Common myeloid progenitor, CD34-positive (primary cell): Measurements from ENCODE around the gene EIF1B. TPM values are rescaled to one million over a fixed set of nuclear protein-coding genes. Genes with fewer than 3 reads are reported as not detected.

Experiments used
- CTCF ChIA-PET: fragments of 350-600 bp; sonication (Branson Sonifier 250); formaldehyde crosslinking; loops from one replicate; lab custom pipeline; 2021; ENCODE audit warnings: antibody characterized with exemption; lab: Charles Lee
- POLR2A ChIA-PET: fragments of 350-600 bp; sonication (Branson Sonifier 250); formaldehyde crosslinking; loops from one replicate; lab custom pipeline; 2021; ENCODE audit warnings: antibody characterized with exemption; lab: Charles Lee
- DNase-seq, 3 donors: peaks; one replicate each; pipeline versions ENCODE4 v3.0.0 to v3.0.0-alpha.2; 2013
- H3K27ac ChIP-seq, 2 experiments: 1 replicate in 1 of 2; 2 replicates in 1 of 2; pipeline ENCODE4 v1.7.0; 2013; ENCODE audit warnings: inconsistent platforms in 2 of 2, low read length in 2 of 2, mild to moderate bottlenecking in 2 of 2, low read depth in 1 of 2, moderate library complexity in 1 of 2; ENCODE audit not compliant: severe bottlenecking in 2 of 2, insufficient read depth in 1 of 2, poor library complexity in 1 of 2
- H3K27me3 ChIP-seq, 5 experiments: replicated peaks in 2 of 5; 1 replicate in 3 of 5; 2 replicates in 2 of 5; pipeline versions ENCODE4 v1.6.1 to v1.7.0; 2013; ENCODE audit warnings: low read length in 4 of 5, mild to moderate bottlenecking in 2 of 5, moderate library complexity in 2 of 5, inconsistent platforms in 1 of 5; ENCODE audit not compliant: insufficient read depth in 5 of 5, control insufficient read depth in 4 of 5
- H3K36me3 ChIP-seq, 4 experiments: 1 replicate in 2 of 4; 2 replicates in 2 of 4; pipeline versions ENCODE4 v1.6.1 to v1.7.0; 2013; ENCODE audit warnings: low read length in 3 of 4, control low read depth in 1 of 4, mild to moderate bottlenecking in 1 of 4; ENCODE audit not compliant: control insufficient read depth in 4 of 4, insufficient read depth in 4 of 4
- H3K4me1 ChIP-seq, 4 experiments: 1 replicate in 3 of 4; 2 replicates in 1 of 4; pipeline versions ENCODE4 v1.6.1 to v1.7.1; 2013; ENCODE audit warnings: low read length in 3 of 4, mild to moderate bottlenecking in 3 of 4, control low read depth in 1 of 4, inconsistent platforms in 1 of 4, moderate library complexity in 1 of 4; ENCODE audit not compliant: control insufficient read depth in 4 of 4, insufficient read depth in 4 of 4; ENCODE audit errors: control extremely low read depth in 1 of 4
- H3K4me3 ChIP-seq, 7 experiments: 1 replicate in 4 of 7; 2 replicates in 3 of 7; pipeline versions ENCODE4 v1.5.1 to v1.7.0; 2013; ENCODE audit warnings: mild to moderate bottlenecking in 7 of 7, low read length in 6 of 7, moderate library complexity in 6 of 7, inconsistent platforms in 2 of 7, low read depth in 2 of 7, control low read depth in 1 of 7; ENCODE audit not compliant: insufficient read depth in 4 of 7, control insufficient read depth in 1 of 7; ENCODE audit errors: extremely low read depth in 1 of 7
- H3K9me3 ChIP-seq, 5 experiments: 1 replicate in 4 of 5; 2 replicates in 1 of 5; pipeline versions ENCODE4 v1.6.1 to v1.7.1; 2013; ENCODE audit warnings: low read length in 4 of 5, mild to moderate bottlenecking in 2 of 5, inconsistent platforms in 1 of 5, low read depth in 1 of 5, moderate library complexity in 1 of 5; ENCODE audit not compliant: control insufficient read depth in 4 of 5, insufficient read depth in 2 of 5; ENCODE audit errors: control extremely low read depth in 1 of 5
- WGBS: methylation state at CpG from one replicate; pipeline ENCODE4 v1.1.5; 2013; ENCODE audit not compliant: insufficient coverage; 5-methylcytosine and 5-hydroxymethylcytosine counted together
- polyA plus RNA-seq: library from polyadenylated mRNA; unstranded; fragments of 120-200 nt; gene quantifications from one replicate; pipeline ENCODE4 v1.2.1, GENCODE V29; 2013

Gene EIF1B
- polyA plus RNA-seq: 134 TPM

DNA sequence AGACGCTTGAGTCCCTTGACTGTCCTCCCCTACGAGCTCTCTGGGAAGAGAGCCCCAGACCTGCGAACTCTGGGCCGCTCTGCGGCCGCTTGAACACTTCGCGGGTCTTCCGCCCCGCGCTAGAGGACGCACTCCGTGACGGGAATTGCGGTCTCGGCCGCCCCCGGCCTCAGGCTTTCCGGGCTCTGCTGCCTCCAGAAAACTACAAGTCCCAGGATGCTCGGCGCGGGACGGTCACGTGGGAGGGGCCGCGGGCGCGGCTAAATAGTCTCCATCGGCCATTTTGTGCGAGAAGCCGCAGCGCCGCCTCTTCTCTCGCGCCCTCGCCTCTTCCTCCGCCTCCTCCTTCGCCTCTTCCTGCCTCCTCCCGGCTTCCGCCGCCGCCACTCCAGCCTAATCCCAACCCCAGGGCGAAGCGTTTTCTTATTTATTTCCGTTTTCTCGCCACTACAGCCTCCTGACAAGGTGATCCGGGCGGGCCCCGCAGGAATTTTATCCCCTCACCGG, at the start of gene EIF1B:
Gene EIF1B, plus strand, starts transcription at position 290 of the 507 bp plus-strand sequence. CDS start 235 bp downstream, outside the sequence.
- peak within 1 kb of the TSS; percentile 96 to 98 for H3K27ac ChIP-seq
- no peaks in the 10 kb centered on the region for H3K27me3 ChIP-seq
- ChIA-PET POLR2A (interaction anchor here (1.0 to 1.8 kb wide), 2 partner anchors 10 to 499 kb away, joined by 3 to 4 read pairs; no protein-coding TSS in a partner anchor), CTCF (interaction anchor here (0.7 to 2.8 kb wide), 8 partner anchors 8 to 123 kb away, joined by 3 to 18 read pairs (median 3); no protein-coding TSS in a partner anchor)
- no peaks in the 10 kb centered on the region for H3K9me3 ChIP-seq
- H3K4me3 ChIP-seq: peak within 1 kb of the TSS; percentile 88 to 100 (median 97)
- H3K4me1 ChIP-seq: peaks cover 6 to 17% (median 10%) of the 10 kb centered on the region in 4 experiments
- whole genome bisulfite sequencing: 0% methylated on average over 44 of the region's 50 CpGs
- H3K36me3 ChIP-seq: peaks cover 10 to 30% (median 22%) of the 10 kb centered on the region in 4 experiments
- DNase-seq: peak; percentile 97 to 99 (median 97)

DNA sequence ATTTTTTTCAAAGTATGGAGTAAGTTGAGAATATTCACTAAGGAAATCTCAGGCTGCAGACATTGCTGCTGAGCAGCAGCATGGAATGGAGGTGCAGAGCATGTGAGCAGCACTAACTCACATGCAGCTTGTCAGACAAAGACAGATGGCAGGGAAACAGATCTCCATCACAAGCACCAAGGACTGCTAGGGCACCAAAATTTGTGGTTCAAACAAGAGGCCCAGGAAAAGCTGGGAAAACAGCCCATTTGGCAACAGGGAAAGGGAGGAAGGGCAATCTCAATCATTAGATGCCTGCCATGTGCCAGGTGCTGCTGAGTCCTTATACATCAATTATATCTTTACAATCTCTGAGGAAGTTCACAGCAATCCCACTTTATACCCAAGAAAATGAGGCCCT, 47.2 kb upstream of the EIF1B start:
- H3K4me1 ChIP-seq: peaks cover 0 to 7% (median 2%) of the 10 kb centered on the region in 4 experiments
- no peak overlapping the region for H3K4me3 ChIP-seq
- H3K27me3 ChIP-seq: no peaks in the 10 kb centered on the region
- CTCF ChIA-PET: no interaction called here
- POLR2A ChIA-PET: no interaction called here
- H3K27ac ChIP-seq: no peak overlapping the region
- H3K36me3 ChIP-seq: no peaks in the 10 kb centered on the region
- DNase-seq: no peak
- H3K9me3 ChIP-seq: peaks cover 0 to 5% (median 0%) of the 10 kb centered on the region in 5 experiments

DNA sequence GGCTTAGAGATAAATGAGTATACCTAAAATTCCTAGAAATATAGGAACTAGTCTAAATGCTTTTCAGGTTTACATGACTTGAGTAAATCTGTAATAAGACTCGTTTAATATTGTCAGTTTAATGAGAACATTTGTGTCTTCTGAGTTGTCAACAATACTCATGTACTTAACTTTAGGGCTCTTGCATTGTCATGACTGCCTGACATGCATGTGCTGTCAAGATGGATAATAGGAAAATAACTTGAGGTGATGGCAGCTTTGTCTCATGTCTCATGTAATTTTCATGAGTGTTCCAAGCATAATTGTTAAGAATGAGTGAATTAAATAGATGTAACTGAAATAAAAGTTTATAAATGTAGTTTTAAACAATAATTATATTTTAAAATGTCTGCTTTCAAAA, 45.1 kb upstream of the EIF1B start:
- H3K27me3 ChIP-seq: no peaks in the 10 kb centered on the region
- no peak overlapping the region for H3K27ac ChIP-seq
- POLR2A ChIA-PET: no interaction called here
- CTCF ChIA-PET: interaction anchor here (0.6 kb wide), 1 partner anchor 129 kb away, joined by 3 read pairs; no protein-coding TSS in a partner anchor
- no peak overlapping the region for H3K4me3 ChIP-seq
- H3K9me3 ChIP-seq: peaks cover 0 to 7% (median 0%) of the 10 kb centered on the region in 5 experiments
- WGBS: 100% methylated on average over 1 of the region's 1 CpG
- DNase-seq: no peak
- no peaks in the 10 kb centered on the region for H3K36me3 ChIP-seq
- no peaks in the 10 kb centered on the region for H3K4me1 ChIP-seq

DNA sequence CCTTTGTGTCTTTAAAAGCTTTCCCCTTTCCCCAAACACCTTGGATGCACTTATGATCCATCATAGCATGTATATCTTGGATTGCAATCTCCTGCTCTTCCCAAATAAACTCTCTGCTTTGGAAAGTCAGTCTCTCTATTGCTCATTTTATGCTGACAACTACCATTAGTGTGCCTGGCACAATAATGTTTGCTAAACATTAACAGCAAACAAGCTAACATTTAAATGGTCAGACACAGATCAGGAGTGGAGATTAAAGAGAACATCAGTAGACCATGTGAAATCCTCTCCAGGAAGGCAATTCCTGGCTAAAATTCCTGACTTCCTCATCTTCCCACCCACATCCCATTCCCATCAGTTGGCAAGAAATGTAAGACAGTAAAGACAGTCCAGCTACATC, 44.3 kb upstream of the EIF1B start:
- Histone ChIP-seq H3K27me3 (no peaks in the 10 kb centered on the region), H3K9me3 (peaks cover 0 to 13% (median 0%) of the 10 kb centered on the region in 5 experiments), H3K27ac (no peak overlapping the region), H3K4me1 (no peaks in the 10 kb centered on the region), H3K36me3 (no peaks in the 10 kb centered on the region), H3K4me3 (no peak overlapping the region)
- ChIA-PET POLR2A (no interaction called here), CTCF (no interaction called here)
- DNase-seq: no peak

DNA sequence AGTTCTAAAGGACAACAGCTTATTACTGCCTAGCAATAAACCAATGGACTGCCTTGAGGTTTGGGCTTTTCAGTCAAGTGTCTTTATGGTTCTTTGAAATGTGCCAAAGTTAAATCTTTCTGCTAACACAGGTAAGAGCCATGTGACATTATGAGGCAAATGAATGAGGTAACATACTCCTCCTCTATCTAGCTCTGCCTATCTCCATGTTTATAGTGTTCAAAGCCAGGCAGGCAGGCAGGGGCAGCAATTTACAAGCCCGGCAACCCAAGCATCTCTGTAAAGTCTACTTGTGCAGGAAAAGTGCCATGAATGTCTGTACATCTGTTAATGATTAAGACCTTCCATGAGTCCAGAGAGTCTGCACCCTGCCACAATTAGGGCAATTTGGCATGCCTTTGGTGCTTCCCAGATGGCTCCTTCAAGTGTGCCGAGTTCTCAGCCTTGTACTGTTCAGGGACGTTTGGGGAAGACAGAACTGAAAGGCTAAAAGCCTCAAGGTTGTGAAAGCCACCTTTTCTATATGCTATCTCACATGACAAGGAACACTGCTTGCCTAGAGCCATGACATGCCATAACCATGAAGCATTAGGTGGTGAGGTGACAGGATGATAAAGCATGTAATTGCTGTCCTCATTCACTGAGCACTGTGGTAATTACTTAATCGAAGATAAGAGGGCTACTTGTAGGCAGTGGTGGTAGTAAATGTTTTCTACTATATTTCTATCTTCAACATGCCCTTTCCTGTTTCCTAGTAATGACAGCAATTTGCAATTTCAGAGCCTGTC, 41.4 kb upstream of the EIF1B start:
- Histone ChIP-seq H3K27ac (no peak overlapping the region), H3K4me1 (no peaks in the 10 kb centered on the region), H3K27me3 (no peaks in the 10 kb centered on the region), H3K9me3 (peaks cover 0 to 17% (median 0%) of the 10 kb centered on the region in 5 experiments), H3K4me3 (no peak overlapping the region), H3K36me3 (peaks cover 0 to 2% (median 0%) of the 10 kb centered on the region in 4 experiments)
- ChIA-PET POLR2A (no interaction called here), CTCF (no interaction called here)
- DNase-seq: peak in 1 of 3 donors; percentile 26
- WGBS: 94% methylated on average over 3 of the region's 4 CpGs

DNA sequence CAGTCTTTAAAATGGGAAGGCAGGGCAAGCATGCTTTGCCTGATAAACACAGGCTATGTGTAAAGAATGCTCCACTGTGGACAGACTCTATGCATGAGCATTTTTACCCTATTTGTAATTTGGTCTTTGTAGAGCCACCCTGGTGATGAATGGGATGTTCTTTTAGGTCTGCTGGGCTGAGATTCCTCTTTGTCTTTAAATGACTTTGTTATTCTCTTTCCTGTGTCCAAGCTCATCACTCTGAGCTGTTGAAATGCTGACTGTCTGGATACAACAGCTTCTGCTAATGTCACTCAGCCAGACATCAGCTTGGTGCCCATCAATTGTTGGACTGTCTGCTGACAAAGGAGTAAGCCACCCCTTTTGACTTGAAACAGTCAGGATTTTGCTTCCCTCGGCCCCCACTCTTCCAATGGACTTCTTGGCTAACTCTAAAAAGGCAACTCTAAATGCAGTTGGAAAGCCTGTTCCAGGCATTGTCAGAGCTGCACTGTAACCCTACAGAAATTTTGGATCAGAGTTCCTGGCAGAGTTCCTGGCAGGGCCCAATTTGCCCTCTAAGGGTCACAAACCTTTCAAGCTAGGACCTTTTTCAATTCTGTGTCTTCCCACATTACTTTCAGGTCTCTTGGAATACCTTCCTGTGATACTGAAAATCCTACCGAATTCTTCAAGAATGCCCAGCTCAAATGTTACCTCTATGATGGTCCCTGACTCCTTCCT, 40.5 kb upstream of the EIF1B start:
- POLR2A ChIA-PET: no interaction called here
- 93% methylated on average over 2 of the region's 2 CpGs for WGBS
- CTCF ChIA-PET: no interaction called here

More for the DNA sequence above, 40.5 kb upstream of the EIF1B start:
- Histone ChIP-seq H3K27me3 (no peaks in the 10 kb centered on the region), H3K4me1 (no peaks in the 10 kb centered on the region), H3K9me3 (peaks cover 0 to 14% (median 0%) of the 10 kb centered on the region in 5 experiments), H3K36me3 (peaks cover 0 to 2% (median 0%) of the 10 kb centered on the region in 4 experiments), H3K4me3 (no peak overlapping the region), H3K27ac (no peak overlapping the region)
- DNase-seq: no peak
